ENCODE results near the gene SETD5.

Gene SETD5, protein sequence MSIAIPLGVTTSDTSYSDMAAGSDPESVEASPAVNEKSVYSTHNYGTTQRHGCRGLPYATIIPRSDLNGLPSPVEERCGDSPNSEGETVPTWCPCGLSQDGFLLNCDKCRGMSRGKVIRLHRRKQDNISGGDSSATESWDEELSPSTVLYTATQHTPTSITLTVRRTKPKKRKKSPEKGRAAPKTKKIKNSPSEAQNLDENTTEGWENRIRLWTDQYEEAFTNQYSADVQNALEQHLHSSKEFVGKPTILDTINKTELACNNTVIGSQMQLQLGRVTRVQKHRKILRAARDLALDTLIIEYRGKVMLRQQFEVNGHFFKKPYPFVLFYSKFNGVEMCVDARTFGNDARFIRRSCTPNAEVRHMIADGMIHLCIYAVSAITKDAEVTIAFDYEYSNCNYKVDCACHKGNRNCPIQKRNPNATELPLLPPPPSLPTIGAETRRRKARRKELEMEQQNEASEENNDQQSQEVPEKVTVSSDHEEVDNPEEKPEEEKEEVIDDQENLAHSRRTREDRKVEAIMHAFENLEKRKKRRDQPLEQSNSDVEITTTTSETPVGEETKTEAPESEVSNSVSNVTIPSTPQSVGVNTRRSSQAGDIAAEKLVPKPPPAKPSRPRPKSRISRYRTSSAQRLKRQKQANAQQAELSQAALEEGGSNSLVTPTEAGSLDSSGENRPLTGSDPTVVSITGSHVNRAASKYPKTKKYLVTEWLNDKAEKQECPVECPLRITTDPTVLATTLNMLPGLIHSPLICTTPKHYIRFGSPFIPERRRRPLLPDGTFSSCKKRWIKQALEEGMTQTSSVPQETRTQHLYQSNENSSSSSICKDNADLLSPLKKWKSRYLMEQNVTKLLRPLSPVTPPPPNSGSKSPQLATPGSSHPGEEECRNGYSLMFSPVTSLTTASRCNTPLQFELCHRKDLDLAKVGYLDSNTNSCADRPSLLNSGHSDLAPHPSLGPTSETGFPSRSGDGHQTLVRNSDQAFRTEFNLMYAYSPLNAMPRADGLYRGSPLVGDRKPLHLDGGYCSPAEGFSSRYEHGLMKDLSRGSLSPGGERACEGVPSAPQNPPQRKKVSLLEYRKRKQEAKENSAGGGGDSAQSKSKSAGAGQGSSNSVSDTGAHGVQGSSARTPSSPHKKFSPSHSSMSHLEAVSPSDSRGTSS (N-terminal part only)

DNA sequence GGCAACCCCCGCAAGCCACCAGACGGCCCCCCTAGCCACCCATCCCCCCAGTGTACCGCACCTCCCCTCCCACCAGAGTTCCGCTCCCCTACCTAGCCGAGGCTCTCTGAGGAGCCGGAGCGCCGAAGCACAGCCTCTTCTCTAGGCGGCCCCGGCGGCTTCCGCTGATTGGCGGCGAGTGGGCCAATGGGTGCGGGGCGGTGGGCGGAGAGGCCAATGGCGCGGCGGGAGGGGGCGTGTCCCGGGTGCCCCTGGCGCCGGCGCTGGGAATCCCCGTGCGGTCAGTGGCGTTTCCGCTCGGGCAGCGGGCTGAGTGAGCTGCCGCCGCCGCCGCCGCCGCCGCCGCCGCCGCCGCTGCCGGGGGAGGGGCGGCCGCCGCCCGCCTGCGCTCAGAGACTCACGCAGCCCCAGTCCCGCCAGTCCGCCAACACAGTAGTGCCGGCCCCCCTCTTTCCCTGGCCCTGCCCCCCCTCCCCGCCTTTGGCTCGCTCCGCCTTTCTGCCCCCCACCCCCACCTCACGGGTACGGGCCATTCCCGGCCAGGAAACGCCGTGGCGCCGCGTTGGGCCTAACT, at the start of gene SETD5:
TSS of gene SETD5 (plus strand) at position 284 of the 574 bp plus-strand sequence. CDS start 31,324 bp downstream, outside the sequence.
- peak; percentile 96 for DNase-seq

- no peak for DNase-seq
Measured at GRCh38 chr3:9347887-9348286, 49.5 kb upstream of the SETD5 start.

GRCh38 chr3:9349321-9350117, 47.9 kb upstream of the SETD5 start:
- DNase-seq, result no peak

GRCh38 chr3:9351709-9352126, 45.7 kb upstream of the SETD5 start:
- no peak for DNase-seq

- peak; percentile 69 for DNase-seq
Measured at GRCh38 chr3:9352917-9353752, 44.3 kb upstream of the SETD5 start.

- peak; percentile 45 for DNase-seq
Measured at GRCh38 chr3:9361691-9362388, 35.6 kb upstream of the SETD5 start.

- DNase-seq, result peak; percentile 92
Measured at GRCh38 chr3:9362731-9363530, 34.5 kb upstream of the SETD5 start, which contains the start of gene THUMPD3. TSS of gene THUMPD3 (plus strand) at chr3:9363054. CDS start at chr3:9365069, 2,015 bp downstream.

GRCh38 chr3:9369508-9369907, 27.9 kb upstream of the SETD5 start:
- DNase-seq, result no peak

DNA sequence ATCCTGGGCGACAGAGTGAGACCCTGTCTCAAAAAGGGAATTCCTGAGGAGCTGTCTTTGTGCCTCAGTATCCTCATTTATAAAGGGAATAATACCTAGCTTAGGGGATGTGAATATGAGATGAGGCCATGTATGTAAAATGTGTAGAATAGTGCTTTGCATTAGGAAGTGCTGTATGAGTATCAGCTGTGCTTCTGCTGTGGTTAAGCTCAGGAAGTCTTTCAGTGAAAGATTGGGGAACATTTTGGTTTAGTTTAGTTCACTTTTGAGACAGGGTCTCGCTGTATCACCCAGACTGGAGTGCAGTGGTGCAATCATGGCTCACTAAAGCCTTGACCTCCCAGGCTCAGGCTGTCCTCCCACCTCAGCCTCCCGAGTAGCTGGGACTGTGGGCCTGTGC, 23.9 kb upstream of the SETD5 start:
- no peak for DNase-seq

DNA sequence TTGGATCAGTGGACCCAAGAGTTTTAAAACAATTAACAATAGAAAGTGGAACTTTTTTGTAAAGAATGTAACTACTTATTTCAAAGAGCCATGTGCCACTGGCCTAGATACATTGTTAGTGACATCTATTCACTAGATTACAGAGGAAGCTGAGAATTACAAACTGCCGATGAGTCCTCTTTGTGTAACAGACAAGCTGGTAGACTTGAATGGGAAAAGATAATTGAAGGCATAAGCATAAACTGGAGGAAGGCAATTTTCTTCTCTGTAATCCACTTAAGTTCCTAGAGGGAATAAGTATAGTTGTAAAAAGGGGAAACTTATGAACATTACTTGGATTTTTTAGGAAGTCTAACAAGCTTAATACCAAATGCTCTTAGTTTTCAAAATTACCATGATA, 19.4 kb upstream of the SETD5 start:
- no peak for DNase-seq

GRCh38 chr3:9379327-9379726, 18.1 kb upstream of the SETD5 start:
- no peak for DNase-seq

GRCh38 chr3:9380014-9380413, 17.4 kb upstream of the SETD5 start:
- DNase-seq, result no peak

GRCh38 chr3:9384141-9384828, 13.1 kb upstream of the SETD5 start:
- no peak for DNase-seq

DNA sequence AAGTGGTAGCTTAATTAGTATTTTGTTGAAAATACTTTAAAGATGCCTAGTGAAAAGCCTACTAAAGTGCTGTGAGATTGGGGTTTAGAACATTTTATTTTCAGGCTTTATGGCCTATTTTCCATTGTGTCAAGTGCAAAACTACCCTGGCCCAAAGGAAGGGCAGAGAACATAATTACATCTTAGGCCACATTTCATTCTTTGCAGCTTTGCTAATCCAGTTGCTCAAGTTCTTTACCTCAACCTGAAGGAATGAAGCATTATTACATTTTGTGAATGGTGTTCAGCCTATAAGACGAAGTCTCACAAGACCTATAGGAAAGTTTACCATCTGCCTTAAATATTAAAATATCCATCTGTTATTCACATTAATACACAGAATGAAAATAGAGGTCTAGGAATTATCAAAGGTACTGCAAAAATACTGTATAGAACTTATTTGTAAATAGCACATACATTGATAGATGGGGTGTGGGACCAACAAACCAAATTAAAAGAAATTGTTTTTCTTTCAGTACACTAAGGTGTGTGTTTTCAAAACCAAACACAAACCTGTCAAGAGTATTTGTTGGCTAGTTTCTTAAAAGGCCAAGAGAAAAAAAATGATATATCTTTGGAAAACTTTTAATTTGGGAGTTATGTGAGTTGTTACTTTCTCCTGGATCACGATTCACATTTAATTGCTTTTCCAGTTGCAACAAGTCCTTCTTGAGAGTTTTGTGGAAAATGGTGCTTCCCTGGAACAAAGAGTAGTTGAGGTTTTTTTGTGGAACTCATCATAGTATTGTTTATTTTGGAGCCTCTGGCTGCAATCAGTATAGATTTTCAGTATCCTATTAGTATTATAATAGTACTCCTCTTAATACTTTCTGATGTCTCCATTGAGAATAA, 12.0 kb upstream of the SETD5 start:
- DNase-seq, result no peak

GRCh38 chr3:9386078-9386459, 11.3 kb upstream of the SETD5 start:
- DNase-seq, result no peak

- DNase-seq, result no peak
Measured at GRCh38 chr3:9386501-9387321, 10.7 kb upstream of the SETD5 start.

DNA sequence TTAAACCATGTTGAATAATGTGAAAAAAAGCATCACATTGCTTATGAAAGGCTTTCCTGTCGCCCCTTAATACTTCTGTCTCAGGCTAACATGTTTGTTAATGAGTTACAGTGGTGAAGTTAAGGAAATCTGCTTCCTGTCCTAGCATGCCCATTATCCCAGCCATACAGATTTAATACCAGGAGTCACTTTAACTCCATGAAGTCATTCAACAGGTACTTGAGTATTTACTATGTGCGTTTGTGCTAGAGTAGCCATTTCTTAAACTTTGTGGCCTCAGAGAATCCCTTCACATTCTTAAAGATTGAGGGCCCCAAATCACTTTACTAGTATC, 10.1 kb upstream of the SETD5 start:
- DNase-seq, result no peak
